Spleen (tissue), 7 donors: ENCODE data around the gene MMP13.

Experiments
- POLR2A ChIP-seq, 3 donors: fragments of 450-650 bp; IDR thresholded peaks; one replicate each; pipeline ENCODE4 v1.5.1; 2017; ENCODE audit warnings: antibody characterized with exemption in 3 of 3, mild to moderate bottlenecking in 1 of 3
- TF ChIP-seq, protein P1 (sequence below), 11 experiments: fragments of 200-600 bp in 7 of 11; fragments of 450-650 bp in 4 of 11; sonication (generic) in 4 of 11; IDR thresholded peaks in 8 of 11; conservative IDR thresholded peaks in 3 of 11; 1 replicate in 7 of 11; 2 replicates in 4 of 11; pipeline versions ENCODE4 v1.4.0 to v1.8.0; 2016 to 2021; ENCODE audit warnings: antibody characterized with exemption in 11 of 11, inconsistent platforms in 4 of 11, mild to moderate bottlenecking in 1 of 11
- donor health status: DM: no; HTN: no; CAD: no; lungs with moderate emphysema.
- donor health status: DM: no; HTN: no; CAD: no.
- donor health status: DM: no; HTN: no; CAD: no.

DNA sequence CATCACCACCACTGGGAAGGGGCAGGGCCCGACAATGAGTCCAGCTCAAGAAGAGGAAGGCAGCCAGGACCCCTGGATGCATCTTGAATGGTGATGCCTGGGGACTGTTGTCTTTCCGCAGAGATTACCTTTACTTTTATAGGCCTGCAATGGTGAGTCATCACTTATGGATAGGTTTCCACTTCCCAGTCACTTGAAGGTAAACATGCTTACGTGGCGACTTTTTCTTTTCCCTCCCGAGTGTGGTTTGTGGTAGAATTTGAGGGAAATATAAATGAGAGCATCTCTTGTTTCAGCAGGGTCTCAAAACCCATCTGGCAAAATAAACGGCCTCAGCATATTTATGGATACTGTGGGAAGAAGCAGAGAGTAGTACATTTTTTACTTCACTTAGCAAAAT, at the start of gene MMP13:
- TF ChIP-seq, protein P1, sequence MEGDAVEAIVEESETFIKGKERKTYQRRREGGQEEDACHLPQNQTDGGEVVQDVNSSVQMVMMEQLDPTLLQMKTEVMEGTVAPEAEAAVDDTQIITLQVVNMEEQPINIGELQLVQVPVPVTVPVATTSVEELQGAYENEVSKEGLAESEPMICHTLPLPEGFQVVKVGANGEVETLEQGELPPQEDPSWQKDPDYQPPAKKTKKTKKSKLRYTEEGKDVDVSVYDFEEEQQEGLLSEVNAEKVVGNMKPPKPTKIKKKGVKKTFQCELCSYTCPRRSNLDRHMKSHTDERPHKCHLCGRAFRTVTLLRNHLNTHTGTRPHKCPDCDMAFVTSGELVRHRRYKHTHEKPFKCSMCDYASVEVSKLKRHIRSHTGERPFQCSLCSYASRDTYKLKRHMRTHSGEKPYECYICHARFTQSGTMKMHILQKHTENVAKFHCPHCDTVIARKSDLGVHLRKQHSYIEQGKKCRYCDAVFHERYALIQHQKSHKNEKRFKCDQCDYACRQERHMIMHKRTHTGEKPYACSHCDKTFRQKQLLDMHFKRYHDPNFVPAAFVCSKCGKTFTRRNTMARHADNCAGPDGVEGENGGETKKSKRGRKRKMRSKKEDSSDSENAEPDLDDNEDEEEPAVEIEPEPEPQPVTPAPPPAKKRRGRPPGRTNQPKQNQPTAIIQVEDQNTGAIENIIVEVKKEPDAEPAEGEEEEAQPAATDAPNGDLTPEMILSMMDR (IDR thresholded peaks at IDR 0.05 in 8 of 11, conservative IDR thresholded peaks at IDR 0.05 in 3 of 11): no peak
- no peak for TF ChIP-seq POLR2A (IDR thresholded peaks at IDR 0.05)
